HepG2 (cell line): ENCODE measurements around the gene SOX12.

Source experiments
- BCL6 ChIP-seq: IDR thresholded peaks from 2 replicates; pipeline ENCODE4 v1.6.1; 2016; ENCODE audit warnings: missing genetic modification reagents, missing compliant biosample characterization
- CEBPB ChIP-seq: IDR thresholded peaks from 2 replicates; pipeline ENCODE4 v1.6.1; 2011; ENCODE audit warnings: low read depth, low read length, improper control_type of control experiment, borderline replicate concordance
- CTCF ChIP-seq: sonication (generic); formaldehyde crosslinking; IDR thresholded peaks from 2 replicates; pipeline ENCODE4 v1.5.0; 2020; ENCODE audit warnings: mild to moderate bottlenecking, missing genetic modification reagents, moderate library complexity
- FOXK2 ChIP-seq: fragments of 450-650 bp; IDR thresholded peaks from 2 replicates; pipeline ENCODE4 v1.6.1; 2016
- HMG20B ChIP-seq: conservative IDR thresholded peaks from 2 replicates; pipeline ENCODE4 v1.6.1; 2016; ENCODE audit warnings: missing genetic modification reagents, missing compliant biosample characterization
- MAZ ChIP-seq, 2 experiments: sonication (generic) in 1 of 2; formaldehyde crosslinking in 1 of 2; IDR thresholded peaks; 2 replicates each; pipeline versions ENCODE4 v1.5.0 to v1.6.1; 2012 to 2020; ENCODE audit warnings: low read depth in 2 of 2, mild to moderate bottlenecking in 2 of 2, borderline replicate concordance in 1 of 2, improper control_type of control experiment in 1 of 2, low read length in 1 of 2, missing genetic modification reagents in 1 of 2, moderate library complexity in 1 of 2
- MTA3 ChIP-seq: sonication (generic); formaldehyde crosslinking; IDR thresholded peaks from 2 replicates; pipeline ENCODE4 v1.4.0; 2020; ENCODE audit warnings: missing genetic modification reagents
- NFYB ChIP-seq: sonication (generic); formaldehyde crosslinking; IDR thresholded peaks from 2 replicates; pipeline ENCODE4 v1.4.0; 2020; ENCODE audit warnings: missing genetic modification reagents
- POLR2A ChIP-seq, 2 experiments: IDR thresholded peaks; 2 replicates each; pipeline ENCODE4 v1.6.1; 2011; ENCODE audit warnings: low read depth in 2 of 2, low read length in 2 of 2, mild to moderate bottlenecking in 1 of 2, moderate library complexity in 1 of 2; ENCODE audit not compliant: insufficient read depth in 1 of 2
- ZNF746 ChIP-seq: sonication (generic); formaldehyde crosslinking; IDR thresholded peaks from 2 replicates; pipeline ENCODE4 v1.8.0; 2022; ENCODE audit warnings: mild to moderate bottlenecking, missing genetic modification reagents
- ZNF772 ChIP-seq: sonication (generic); formaldehyde crosslinking; IDR thresholded peaks from 2 replicates; pipeline ENCODE4 v1.5.0; 2020; ENCODE audit warnings: mild to moderate bottlenecking, missing genetic modification reagents

- TF ChIP-seq MTA3 (no peak), MAZ (IDR thresholded peaks at IDR 0.05; ENCODE audit: borderline replicate concordance, low read depth, low read length) (no peak), MAZ (CRISPR knock-in tag; IDR thresholded peaks at IDR 0.05; ENCODE audit: low read depth) (no peak), ZNF746 (CRISPR knock-in tag) (no peak), POLR2A (IDR thresholded peaks at IDR 0.05; ENCODE audit: insufficient read depth in 1 of 2, low read depth in 2 of 2, low read length in 2 of 2) (no peak), FOXK2 (no peak), CEBPB (no peak), ZNF772 (CRISPR knock-in tag) (no peak), NFYB (no peak), HMG20B (CRISPR knock-in tag) (no peak), CTCF (CRISPR knock-in tag) (no peak), BCL6 (CRISPR knock-in tag) (no peak)
Observed at GRCh38 chr20:334578-334977, 9.2 kb downstream of the SOX12 start.
